ENCODE data around the gene PSMC4. TPM values are rescaled to one million over a fixed set of nuclear protein-coding genes. Genes with fewer than 3 reads are reported as not detected.

PSMC4 gene
- polyA plus RNA-seq, 3 donors, result 67.0 to 85.8 (median 79.6) TPM

DNA sequence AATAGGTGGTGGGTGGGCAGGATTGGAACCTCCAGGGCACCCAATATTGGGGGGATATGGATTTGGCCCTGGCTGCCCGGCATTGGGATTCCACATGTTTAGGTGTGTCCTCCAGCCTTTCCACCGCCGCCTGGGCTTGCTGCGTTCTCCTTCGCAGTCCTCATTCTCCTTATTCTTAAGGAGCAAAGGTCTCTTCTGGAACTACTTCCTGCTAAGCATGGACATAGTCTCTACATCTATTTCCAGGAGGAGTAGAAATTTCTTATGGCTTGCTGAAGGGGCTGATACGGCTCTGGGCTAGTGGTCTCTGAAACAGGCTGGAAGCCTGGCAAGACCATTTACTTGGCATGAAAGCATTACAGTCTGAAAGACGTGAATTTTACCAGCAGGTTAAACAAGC is 27.4 kb upstream of the PSMC4 start:
- Histone ChIP-seq H3K79me2 (ENCODE audit: insufficient read depth, low read length) (no peaks in the 10 kb centered on the region), H2AFZ (ENCODE audit: insufficient read depth, low read depth, low read length, poor library complexity, severe bottlenecking) (no peak overlapping the region), H3K27ac (ENCODE audit: low read depth in 1 of 2, low read length in 2 of 2) (no peak overlapping the region), H3K27me3 (ENCODE audit: control insufficient read depth in 2 of 2, insufficient read depth in 2 of 2, low read length in 2 of 2) (peaks cover 23 to 36% of the 10 kb centered on the region in 2 donors), H3K4me1 (ENCODE audit: control insufficient read depth in 1 of 2, insufficient read depth in 2 of 2, low read length in 2 of 2) (peaks cover 76 to 96% of the 10 kb centered on the region in 2 donors), H4K20me1 (ENCODE audit: insufficient read depth, low read length) (no peaks in the 10 kb centered on the region), H3K4me2 (replicated peaks; ENCODE audit: extremely low read depth, low read length, poor library complexity, severe bottlenecking) (peak overlapping the region; percentile 43), H3K4me3 (replicated peaks in 1 of 3; ENCODE audit: low read depth in 2 of 3, low read length in 3 of 3) (peak overlapping the region in 1 of 3 experiments; percentile 42), H3K9ac (ENCODE audit: insufficient read depth, low read length, poor library complexity, severe bottlenecking) (no peak overlapping the region), H3K36me3 (replicated peaks in 1 of 2; ENCODE audit: control insufficient read depth in 1 of 2, insufficient read depth in 2 of 2, low read length in 2 of 2) (no peaks in the 10 kb centered on the region), H3K9me3 (replicated peaks in 1 of 2; ENCODE audit: control insufficient read depth in 1 of 2, insufficient read depth in 1 of 2, low read length in 2 of 2) (peaks cover 8 to 11% of the 10 kb centered on the region in 2 donors)
- intact Hi-C loops (cut with micrococcal nuclease), result no loop called here
- H3K27ac Mint-ChIP-seq, result peak overlapping the region in 1 of 7 donors; percentile 45
- TF ChIP-seq, protein P1, sequence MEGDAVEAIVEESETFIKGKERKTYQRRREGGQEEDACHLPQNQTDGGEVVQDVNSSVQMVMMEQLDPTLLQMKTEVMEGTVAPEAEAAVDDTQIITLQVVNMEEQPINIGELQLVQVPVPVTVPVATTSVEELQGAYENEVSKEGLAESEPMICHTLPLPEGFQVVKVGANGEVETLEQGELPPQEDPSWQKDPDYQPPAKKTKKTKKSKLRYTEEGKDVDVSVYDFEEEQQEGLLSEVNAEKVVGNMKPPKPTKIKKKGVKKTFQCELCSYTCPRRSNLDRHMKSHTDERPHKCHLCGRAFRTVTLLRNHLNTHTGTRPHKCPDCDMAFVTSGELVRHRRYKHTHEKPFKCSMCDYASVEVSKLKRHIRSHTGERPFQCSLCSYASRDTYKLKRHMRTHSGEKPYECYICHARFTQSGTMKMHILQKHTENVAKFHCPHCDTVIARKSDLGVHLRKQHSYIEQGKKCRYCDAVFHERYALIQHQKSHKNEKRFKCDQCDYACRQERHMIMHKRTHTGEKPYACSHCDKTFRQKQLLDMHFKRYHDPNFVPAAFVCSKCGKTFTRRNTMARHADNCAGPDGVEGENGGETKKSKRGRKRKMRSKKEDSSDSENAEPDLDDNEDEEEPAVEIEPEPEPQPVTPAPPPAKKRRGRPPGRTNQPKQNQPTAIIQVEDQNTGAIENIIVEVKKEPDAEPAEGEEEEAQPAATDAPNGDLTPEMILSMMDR (IDR thresholded peaks at IDR 0.05), result no peak
- H3K4me1 Mint-ChIP-seq, result peaks cover 72% of the 10 kb centered on the region
- H3K4me3 Mint-ChIP-seq, result peak overlapping the region in 1 of 2 donors; percentile 60
- DNase-seq, result no peak
- peaks cover 69 to 90% (median 71%) of the 10 kb centered on the region in 3 donors for H3K27me3 Mint-ChIP-seq (ENCODE audit: low read depth in 3 of 3)
- H3K36me3 Mint-ChIP-seq, result peaks cover 17 to 20% of the 10 kb centered on the region in 2 donors
- WGBS (ENCODE audit: insufficient coverage), result 100% methylated on average over 1 of the region's 7 CpGs
- H3K9me3 Mint-ChIP-seq, result peaks cover 9 to 37% (median 19%) of the 10 kb centered on the region in 7 donors

DNA sequence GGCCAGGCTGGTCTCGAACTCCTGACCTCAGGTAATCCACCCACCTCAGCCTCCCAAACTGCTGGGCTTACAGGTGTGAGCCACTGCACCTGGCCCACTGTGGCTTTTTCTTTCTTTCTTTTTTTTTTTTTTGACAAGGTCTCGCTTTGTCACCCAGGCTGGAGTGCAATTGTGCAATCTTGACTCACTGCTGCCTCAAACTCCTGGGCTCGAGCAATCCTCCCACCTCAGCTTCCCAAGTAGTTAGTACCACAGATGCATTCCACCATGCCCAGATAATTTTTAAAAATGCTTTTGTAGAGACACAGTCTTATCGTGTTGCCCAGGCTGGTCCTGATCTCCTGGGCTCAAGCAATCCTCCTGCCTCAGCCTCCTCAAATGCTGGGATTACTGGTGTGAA is 24.4 kb upstream of the PSMC4 start:
- H3K9me3 ChIP-seq (replicated peaks in 1 of 2; ENCODE audit: control insufficient read depth in 1 of 2, insufficient read depth in 1 of 2, low read length in 2 of 2), result no peaks in the 10 kb centered on the region
- Mint-ChIP-seq H3K27me3 (ENCODE audit: low read depth in 3 of 3) (peaks cover 75 to 89% (median 76%) of the 10 kb centered on the region in 3 donors), H3K4me3 (peak overlapping the region in 1 of 2 donors; percentile 80), H3K27ac (peak overlapping the region in 2 of 7 donors; percentile 7 to 31), H3K4me1 (peaks cover 55% of the 10 kb centered on the region), H3K9me3 (peaks cover 0 to 15% (median 3%) of the 10 kb centered on the region in 7 donors), H3K36me3 (peaks cover 7 to 10% of the 10 kb centered on the region in 2 donors)
- H3K9ac ChIP-seq (ENCODE audit: insufficient read depth, low read length, poor library complexity, severe bottlenecking), result no peak overlapping the region
- peaks cover 40 to 41% of the 10 kb centered on the region in 2 donors for H3K27me3 ChIP-seq (ENCODE audit: control insufficient read depth in 2 of 2, insufficient read depth in 2 of 2, low read length in 2 of 2)
- H3K36me3 ChIP-seq (replicated peaks in 1 of 2; ENCODE audit: control insufficient read depth in 1 of 2, insufficient read depth in 2 of 2, low read length in 2 of 2), result no peaks in the 10 kb centered on the region
- H3K4me3 ChIP-seq (replicated peaks in 1 of 3; ENCODE audit: low read depth in 2 of 3, low read length in 3 of 3), result no peak overlapping the region
- peaks cover 67 to 78% of the 10 kb centered on the region in 2 donors for H3K4me1 ChIP-seq (ENCODE audit: control insufficient read depth in 1 of 2, insufficient read depth in 2 of 2, low read length in 2 of 2)
- no peak overlapping the region for H2AFZ ChIP-seq (ENCODE audit: insufficient read depth, low read depth, low read length, poor library complexity, severe bottlenecking)
- WGBS (ENCODE audit: insufficient coverage), result 28% methylated on average over 3 of the region's 4 CpGs
- TF ChIP-seq, protein P1 (IDR thresholded peaks at IDR 0.05), result no peak
- DNase-seq, result peak; percentile 34 to 77 (median 57)
- no peaks in the 10 kb centered on the region for H3K79me2 ChIP-seq (ENCODE audit: insufficient read depth, low read length)
- no peak overlapping the region for H3K27ac ChIP-seq (ENCODE audit: low read depth in 1 of 2, low read length in 2 of 2)
- no peak overlapping the region for H3K4me2 ChIP-seq (replicated peaks; ENCODE audit: extremely low read depth, low read length, poor library complexity, severe bottlenecking)
- no peaks in the 10 kb centered on the region for H4K20me1 ChIP-seq (ENCODE audit: insufficient read depth, low read length)
- intact Hi-C loops (cut with micrococcal nuclease), result no loop called here

All from CD14-positive monocyte (primary cell).